IMR-90 (cell line): ENCODE results near the gene TCL1A. TPM values are rescaled to one million over a fixed set of nuclear protein-coding genes. Genes with fewer than 3 reads are reported as not detected.

ENCODE experiments used
- ATAC-seq: fragments of 200-7000 bp; cut with Tn5 transposase; 2 replicates; pipeline ENCODE4 v1.9.1; 2020; ENCODE audit warnings: low read depth, mild to moderate bottlenecking, moderate library complexity
- BruUV-seq: library from RNA; stranded (reverse); fragments of 400-500 nt; replicated peaks from 2 replicates; lab custom pipeline; 2021; lab: Mats Ljungman, UMichigan
- CTCF ChIA-PET: fragments of 300-600 bp; formaldehyde crosslinking; extraction: SDS; loops from one replicate; lab custom pipeline; 2021; ENCODE audit warnings: antibody characterized with exemption; lab: Yijun Ruan, JAX
- POLR2A ChIA-PET: fragments of 300-600 bp; sonication (Branson Sonifier 250); formaldehyde crosslinking; loops from one replicate; lab custom pipeline; 2022; ENCODE audit warnings: antibody characterized with exemption; ENCODE audit not compliant: unreplicated experiment; lab: Charles Lee
- DNase-seq: peaks from one replicate; pipeline ENCODE4 v3.0.0; 2013
- H2AFZ ChIP-seq: replicated peaks from 2 replicates; pipeline ENCODE3; 2013; ENCODE audit warnings: low read length, mild to moderate bottlenecking; ENCODE audit not compliant: poor library complexity
- H2AK5ac ChIP-seq: 2 replicates; pipeline ENCODE4 v1.6.1; 2013; ENCODE audit warnings: low read depth, low read length, inconsistent platforms
- H2AK9ac ChIP-seq: replicated peaks from 2 replicates; pipeline ENCODE3; 2013; ENCODE audit warnings: mild to moderate bottlenecking, low read depth, low read length, moderate library complexity; ENCODE audit not compliant: poor library complexity
- H2BK120ac ChIP-seq: 2 replicates; pipeline ENCODE4 v1.6.1; 2013; ENCODE audit warnings: low read depth, low read length, inconsistent platforms
- H2BK15ac ChIP-seq: 3 replicates; pipeline ENCODE4 v1.6.1; 2013; ENCODE audit warnings: low read depth, low read length, inconsistent platforms
- H2BK20ac ChIP-seq: 2 replicates; pipeline ENCODE4 v1.6.1; 2013; ENCODE audit warnings: low read depth, mild to moderate bottlenecking, inconsistent platforms, low read length, moderate library complexity
- H2BK5ac ChIP-seq: 2 replicates; pipeline ENCODE4 v1.6.1; 2013; ENCODE audit warnings: mild to moderate bottlenecking, low read depth, low read length, inconsistent platforms; ENCODE audit not compliant: poor library complexity, severe bottlenecking
- H3K14ac ChIP-seq: replicated peaks from 2 replicates; pipeline ENCODE4 v1.6.1; 2013; ENCODE audit warnings: low read depth, low read length, inconsistent platforms
- H3K18ac ChIP-seq: 2 replicates; pipeline ENCODE4 v1.6.1; 2013; ENCODE audit warnings: low read depth, low read length, control low read depth
- H3K23ac ChIP-seq: 2 replicates; pipeline ENCODE4 v1.6.1; 2013; ENCODE audit warnings: low read depth, low read length, inconsistent platforms
- H3K27ac ChIP-seq: 2 replicates; pipeline ENCODE4 v1.5.1; 2013; ENCODE audit warnings: mild to moderate bottlenecking, control low read depth, low read length; ENCODE audit not compliant: insufficient read depth
- H3K27me3 ChIP-seq: 2 replicates; pipeline ENCODE4 v1.6.1; 2013; ENCODE audit warnings: low read length; ENCODE audit not compliant: control insufficient read depth, insufficient read depth
- H3K36me3 ChIP-seq: 2 replicates; pipeline ENCODE4 v1.6.1; 2013; ENCODE audit warnings: low read length, mixed read lengths; ENCODE audit not compliant: control insufficient read depth, insufficient read depth
- H3K4ac ChIP-seq: 2 replicates; pipeline ENCODE4 v1.6.1; 2013; ENCODE audit warnings: low read depth, low read length, inconsistent platforms
- H3K4me1 ChIP-seq: 2 replicates; pipeline ENCODE4 v1.6.1; 2013; ENCODE audit warnings: low read length, mixed read lengths; ENCODE audit not compliant: control insufficient read depth, insufficient read depth
- H3K4me2 ChIP-seq: 2 replicates; pipeline ENCODE4 v1.6.1; 2013; ENCODE audit warnings: low read depth, mild to moderate bottlenecking, control low read depth, low read length, moderate library complexity
- H3K4me3 ChIP-seq: 2 replicates; pipeline ENCODE4 v1.5.1; 2013; ENCODE audit warnings: low read depth, mild to moderate bottlenecking, control low read depth, low read length, moderate library complexity; ENCODE audit not compliant: insufficient read depth
- H3K56ac ChIP-seq: 2 replicates; pipeline ENCODE4 v1.6.1; 2013; ENCODE audit warnings: low read length, inconsistent platforms; ENCODE audit not compliant: insufficient read depth; ENCODE audit errors: extremely low read depth
- H3K79me1 ChIP-seq, 2 experiments: 2 replicates each; pipeline ENCODE4 v1.6.1; 2013; ENCODE audit warnings: low read length in 2 of 2, inconsistent platforms in 1 of 2, low read depth in 1 of 2
- H3K9ac ChIP-seq: 2 replicates; pipeline ENCODE4 v1.6.1; 2013; ENCODE audit warnings: low read depth, low read length, control low read depth
- H3K9me1 ChIP-seq: 2 replicates; pipeline ENCODE4 v1.6.1; 2013; ENCODE audit warnings: low read length, inconsistent platforms; ENCODE audit not compliant: insufficient read depth
- H3K9me3 ChIP-seq: 2 replicates; pipeline ENCODE4 v1.6.1; 2013; ENCODE audit warnings: low read length; ENCODE audit not compliant: control insufficient read depth, insufficient read depth
- H4K20me1 ChIP-seq: 2 replicates; pipeline ENCODE4 v1.6.1; 2013; ENCODE audit warnings: low read length, inconsistent platforms; ENCODE audit not compliant: insufficient read depth
- H4K5ac ChIP-seq: 2 replicates; pipeline ENCODE4 v1.6.1; 2013; ENCODE audit warnings: mild to moderate bottlenecking, low read depth, low read length, control low read depth
- H4K8ac ChIP-seq, 2 experiments: 2 replicates each; pipeline ENCODE4 v1.6.1; 2013; ENCODE audit warnings: low read depth in 2 of 2, low read length in 2 of 2, control low read depth in 1 of 2, inconsistent platforms in 1 of 2
- H4K91ac ChIP-seq: 2 replicates; pipeline ENCODE4 v1.6.1; 2013; ENCODE audit warnings: low read depth, low read length, inconsistent platforms; ENCODE audit not compliant: insufficient read depth
- BHLHE40 ChIP-seq: fragments of 150-350 bp; IDR thresholded peaks from 2 replicates; pipeline ENCODE4 v1.6.1; 2016; ENCODE audit warnings: mild to moderate bottlenecking, low read depth, low read length
- CEBPB ChIP-seq: IDR thresholded peaks from 2 replicates; pipeline ENCODE4 v1.6.1; 2012; ENCODE audit warnings: low read depth, low read length, improper control_type of control experiment
- CHD1 ChIP-seq: IDR thresholded peaks from 2 replicates; pipeline ENCODE4 v1.6.1; 2012; ENCODE audit warnings: low read depth, low read length, improper control_type of control experiment
- CTCF ChIP-seq: conservative IDR thresholded peaks from 2 replicates; pipeline ENCODE4 v1.5.1; 2012; ENCODE audit warnings: mild to moderate bottlenecking, low read depth, low read length, improper control_type of control experiment
- ELK1 ChIP-seq: fragments of 150-350 bp; IDR thresholded peaks from 2 replicates; pipeline ENCODE4 v1.6.1; 2016; ENCODE audit warnings: low read depth, mild to moderate bottlenecking, low read length, moderate library complexity, borderline replicate concordance
- FOS ChIP-seq: fragments of 150-350 bp; IDR thresholded peaks from 2 replicates; pipeline ENCODE4 v1.6.1; 2016; ENCODE audit warnings: low read depth, low read length
- MAFK ChIP-seq: IDR thresholded peaks from 2 replicates; pipeline ENCODE4 v1.6.1; 2012; ENCODE audit warnings: low read depth, low read length, improper control_type of control experiment
- MAZ ChIP-seq: IDR thresholded peaks from 2 replicates; pipeline ENCODE4 v1.6.1; 2012; ENCODE audit warnings: low read depth, mild to moderate bottlenecking, low read length, improper control_type of control experiment, moderate library complexity, borderline replicate concordance
- MXI1 ChIP-seq: IDR thresholded peaks from 2 replicates; pipeline ENCODE4 v1.6.1; 2012; ENCODE audit warnings: low read depth, mild to moderate bottlenecking, low read length, moderate library complexity, borderline replicate concordance
- NFE2L2 ChIP-seq: fragments of 150-350 bp; IDR thresholded peaks from 2 replicates; pipeline ENCODE4 v1.6.1; 2016; ENCODE audit warnings: low read depth, mild to moderate bottlenecking, low read length
- POLR2A ChIP-seq: IDR thresholded peaks from 2 replicates; pipeline ENCODE4 v1.6.1; 2012; ENCODE audit warnings: mild to moderate bottlenecking, low read depth, low read length
- RAD21 ChIP-seq: IDR thresholded peaks from 2 replicates; pipeline ENCODE4 v1.6.1; 2012; ENCODE audit warnings: low read length, improper control_type of control experiment
- RCOR1 ChIP-seq: IDR thresholded peaks from 2 replicates; pipeline ENCODE4 v1.6.1; 2012; ENCODE audit warnings: mild to moderate bottlenecking, low read length, improper control_type of control experiment; ENCODE audit not compliant: insufficient replicate concordance
- RFX5 ChIP-seq: IDR thresholded peaks from 2 replicates; pipeline ENCODE4 v1.8.0; 2012; ENCODE audit warnings: low read depth, mild to moderate bottlenecking, low read length, moderate library complexity
- SMC3 ChIP-seq: fragments of 150-350 bp; IDR thresholded peaks from 2 replicates; pipeline ENCODE4 v1.6.1; 2016; ENCODE audit warnings: low read depth, mild to moderate bottlenecking, antibody characterized with exemption, low read length, moderate library complexity
- USF2 ChIP-seq: fragments of 150-350 bp; IDR thresholded peaks from 2 replicates; pipeline ENCODE4 v1.6.1; 2017; ENCODE audit warnings: mild to moderate bottlenecking, antibody characterized with exemption, low read length, low read depth
- WGBS, 2 experiments: methylation state at CpG; one replicate each; pipeline versions ENCODE4 v1.1.5 to v1.1.7; 2013; ENCODE audit warnings: missing lambda C conversion rate in 2 of 2; ENCODE audit not compliant: insufficient read length in 1 of 2; ENCODE audit errors: extremely low coverage in 2 of 2; 5-methylcytosine and 5-hydroxymethylcytosine counted together
- dilution Hi-C: fragments of 300-500 bp; cut with HindIII; formaldehyde crosslinking; loops from one replicate; pipeline ENCODE4 v1.14.3; 2018; ENCODE audit warnings: low sequenced_read_pairs; ENCODE audit not compliant: unreplicated experiment
- in situ Hi-C: fragments of 300-500 bp; cut with MboI; formaldehyde crosslinking; loops from 3 replicates; pipeline ENCODE4 v1.14.3; 2019; ENCODE audit warnings: low sequenced_read_pairs, inconsistent platforms, mixed read lengths
- intact Hi-C: fragments of 100-400 bp; cut with micrococcal nuclease; formaldehyde crosslinking; loops from 2 replicates; pipeline ENCODE4 v1.10.0; 2022
- polyA plus RNA-seq, 3 experiments: library from polyadenylated mRNA; depleted of rRNA; stranded (reverse); fragments of >200 nt; gene quantifications; 2 replicates each; pipeline ENCODE4 v1.2.3, GENCODE V29; 2012; ENCODE audit warnings: low replicate concordance in 1 of 3
- total RNA-seq: library from RNA; depleted of rRNA; stranded (reverse); fragments of >200 nt; gene quantifications from 2 replicates; pipeline ENCODE4 v1.2.3, GENCODE V29; 2012

The TCL1A gene
- total and polyA plus RNA-seq, 2 of the 4 experiments (the other 2 are of a cell fraction), result not detected

- dilution Hi-C loops, result no loop called here
- H2BK5ac ChIP-seq, result no peak overlapping the region
- WGBS, 2 experiments, result 50% methylated on average over 1 of the region's 5 CpGs; no CpG with 5 or more reads in 1 of the 2 experiments
- H2BK120ac ChIP-seq, result no peak overlapping the region
- ChIA-PET POLR2A (no interaction called here), CTCF (no interaction called here)
- H2AK5ac ChIP-seq, result no peak overlapping the region
- no peak overlapping the region for H2BK20ac ChIP-seq
- no peak overlapping the region for H3K4me2 ChIP-seq
- H3K27me3 ChIP-seq, result no peaks in the 10 kb centered on the region
- H3K23ac ChIP-seq, result no peak overlapping the region
- intact Hi-C loops, result no loop called here
- no peak overlapping the region for H4K91ac ChIP-seq
- no peak overlapping the region for H2BK15ac ChIP-seq
- no peak overlapping the region for H3K56ac ChIP-seq
- no peak overlapping the region for H3K18ac ChIP-seq
- H3K4me3 ChIP-seq, result no peak overlapping the region
- H3K4ac ChIP-seq, result no peak overlapping the region
- no peak overlapping the region for H2AFZ ChIP-seq
- H4K5ac ChIP-seq, result no peak overlapping the region
- H3K79me1 ChIP-seq, result no peaks in the 10 kb centered on the region
- in situ Hi-C loops, result no loop called here
- H2AK9ac ChIP-seq, result no peak overlapping the region
- no peak for ATAC-seq
- H3K4me1 ChIP-seq, result no peaks in the 10 kb centered on the region
- DNase-seq, result no peak
- H3K14ac ChIP-seq, result no peak overlapping the region
- H3K9ac ChIP-seq, result no peak overlapping the region
- no peaks in the 10 kb centered on the region for H3K9me3 ChIP-seq
- H3K27ac ChIP-seq, result no peak overlapping the region
- TF ChIP-seq CTCF (no peak), FOS (no peak), RFX5 (no peak), MAFK (no peak), SMC3 (no peak), POLR2A (no peak), CHD1 (no peak), CEBPB (no peak), RCOR1 (no peak), RAD21 (no peak), ELK1 (no peak), MAZ (no peak), BHLHE40 (no peak), MXI1 (no peak), USF2 (no peak), NFE2L2 (no peak)
- no peaks in the 10 kb centered on the region for H4K20me1 ChIP-seq
- H3K9me1 ChIP-seq, result no peaks in the 10 kb centered on the region
- no peak overlapping the region for H4K8ac ChIP-seq
- no TSS peak for BruUV-seq
- H3K36me3 ChIP-seq, result no peaks in the 10 kb centered on the region
Measured at GRCh38 chr14:95695051-95695450, 18.9 kb downstream of the TCL1A start.
